Fibroblast of pulmonary artery (primary cell): ENCODE measurements around the gene POLD3.

Experiments used
- DNase-seq: peaks from one replicate; pipeline ENCODE4 v3.0.0-alpha.2; 2010; ENCODE audit warnings: low read depth
- H3K4me3 ChIP-seq: replicated peaks from 2 replicates; pipeline ENCODE4 v1.5.1; 2011; ENCODE audit warnings: low read depth, mild to moderate bottlenecking, control low read depth, low read length, moderate library complexity
- TF ChIP-seq, protein P1 (sequence below): IDR thresholded peaks from 2 replicates; pipeline ENCODE4 v1.5.1; 2011; ENCODE audit warnings: mild to moderate bottlenecking, control low read depth, low read length, inconsistent platforms; ENCODE audit errors: missing control alignments

Gene POLD3

DNA sequence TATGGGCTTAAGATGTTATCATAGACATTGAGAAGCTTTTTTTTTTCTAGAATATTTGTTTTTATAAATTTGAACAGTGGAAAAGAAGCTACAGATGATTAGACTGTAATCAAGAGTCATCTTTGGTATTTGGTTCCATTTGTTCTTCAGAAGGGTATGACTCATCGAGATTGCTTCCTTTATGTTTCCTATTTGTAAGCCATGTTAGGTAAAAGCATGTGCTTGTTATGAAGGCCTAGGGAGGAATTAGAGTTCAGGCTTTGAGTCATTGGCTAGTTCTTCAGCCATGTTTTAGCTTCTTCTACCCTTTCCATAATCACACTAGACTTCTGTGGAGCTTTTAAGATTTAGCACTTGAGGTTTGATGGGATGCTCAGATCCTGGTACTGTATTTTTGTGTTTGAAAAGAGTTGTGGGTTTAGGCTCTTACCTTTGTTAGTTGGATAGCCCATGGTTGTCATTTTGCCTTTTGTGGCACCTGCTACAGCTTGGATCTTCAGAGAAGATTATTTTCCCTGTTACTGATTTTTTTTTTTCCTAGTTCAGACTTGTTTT is 44.3 kb downstream of the POLD3 start:
- no peak overlapping the region for H3K4me3 ChIP-seq
- peak; percentile 87 for DNase-seq
- TF ChIP-seq, protein P1, sequence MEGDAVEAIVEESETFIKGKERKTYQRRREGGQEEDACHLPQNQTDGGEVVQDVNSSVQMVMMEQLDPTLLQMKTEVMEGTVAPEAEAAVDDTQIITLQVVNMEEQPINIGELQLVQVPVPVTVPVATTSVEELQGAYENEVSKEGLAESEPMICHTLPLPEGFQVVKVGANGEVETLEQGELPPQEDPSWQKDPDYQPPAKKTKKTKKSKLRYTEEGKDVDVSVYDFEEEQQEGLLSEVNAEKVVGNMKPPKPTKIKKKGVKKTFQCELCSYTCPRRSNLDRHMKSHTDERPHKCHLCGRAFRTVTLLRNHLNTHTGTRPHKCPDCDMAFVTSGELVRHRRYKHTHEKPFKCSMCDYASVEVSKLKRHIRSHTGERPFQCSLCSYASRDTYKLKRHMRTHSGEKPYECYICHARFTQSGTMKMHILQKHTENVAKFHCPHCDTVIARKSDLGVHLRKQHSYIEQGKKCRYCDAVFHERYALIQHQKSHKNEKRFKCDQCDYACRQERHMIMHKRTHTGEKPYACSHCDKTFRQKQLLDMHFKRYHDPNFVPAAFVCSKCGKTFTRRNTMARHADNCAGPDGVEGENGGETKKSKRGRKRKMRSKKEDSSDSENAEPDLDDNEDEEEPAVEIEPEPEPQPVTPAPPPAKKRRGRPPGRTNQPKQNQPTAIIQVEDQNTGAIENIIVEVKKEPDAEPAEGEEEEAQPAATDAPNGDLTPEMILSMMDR = no peak

DNA sequence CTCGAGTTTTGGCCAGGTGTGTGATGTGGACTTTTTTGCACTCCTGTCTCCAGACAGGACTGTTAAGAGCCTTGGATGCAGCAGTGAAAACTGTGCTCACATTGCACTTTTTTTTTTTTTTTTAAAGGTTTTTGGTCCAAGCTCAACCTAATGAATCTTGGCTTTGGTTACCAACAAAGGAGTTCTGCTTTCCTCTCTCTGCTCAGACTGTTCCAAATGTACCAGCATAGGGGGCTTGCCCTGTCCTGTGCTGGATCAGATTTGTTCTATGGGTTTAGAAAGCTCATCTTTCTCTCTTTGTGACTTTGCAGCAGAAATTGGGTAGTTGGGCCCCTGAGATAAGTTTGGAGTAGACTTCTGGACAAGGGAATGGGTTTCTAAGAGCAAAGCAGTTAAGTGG is 45.3 kb downstream of the POLD3 start:
- TF ChIP-seq, protein P1 = no peak
- DNase-seq = no peak
- H3K4me3 ChIP-seq = no peak overlapping the region

DNA sequence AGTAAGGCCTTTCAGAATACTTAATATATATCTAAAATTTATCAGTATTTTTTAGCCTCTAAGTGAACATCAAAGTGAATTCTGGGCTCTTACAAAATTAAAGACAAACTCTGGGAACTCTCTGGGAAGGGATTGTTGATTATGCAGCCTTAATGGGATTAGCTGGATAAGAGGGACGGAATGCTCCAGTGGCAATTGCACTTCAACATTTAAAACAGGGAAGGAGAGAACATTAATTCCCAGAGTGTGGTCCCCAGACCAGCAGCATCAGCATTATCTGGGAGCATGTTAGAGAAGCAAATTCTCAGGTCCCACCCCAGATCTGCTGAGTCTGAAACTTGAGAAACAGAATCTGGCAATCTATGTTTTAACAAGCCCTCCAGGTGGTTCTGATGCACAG is 46.5 kb downstream of the POLD3 start:
- TF ChIP-seq, protein P1 = no peak
- no peak overlapping the region for H3K4me3 ChIP-seq
- no peak for DNase-seq

DNA sequence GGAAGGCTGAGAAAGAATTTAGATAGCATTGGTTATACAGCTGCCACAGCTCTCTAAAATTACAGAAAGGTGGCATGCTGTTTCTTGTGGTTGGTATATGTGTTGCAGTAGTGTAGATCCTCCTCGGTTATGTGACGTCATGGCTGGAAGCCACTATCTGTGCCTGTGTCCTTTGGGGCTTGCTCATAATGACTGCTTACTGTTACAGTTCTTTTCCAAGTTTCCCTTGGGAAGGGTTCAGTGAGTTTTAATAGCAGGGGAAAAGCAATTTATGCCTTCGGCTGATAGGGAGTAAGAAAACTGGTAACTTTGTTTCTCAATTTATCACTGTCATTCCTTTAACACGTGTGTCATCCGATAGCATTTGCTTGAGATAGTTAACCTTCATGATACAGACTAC is 47.2 kb downstream of the POLD3 start:
- TF ChIP-seq, protein P1 = no peak
- DNase-seq = no peak
- no peak overlapping the region for H3K4me3 ChIP-seq

DNA sequence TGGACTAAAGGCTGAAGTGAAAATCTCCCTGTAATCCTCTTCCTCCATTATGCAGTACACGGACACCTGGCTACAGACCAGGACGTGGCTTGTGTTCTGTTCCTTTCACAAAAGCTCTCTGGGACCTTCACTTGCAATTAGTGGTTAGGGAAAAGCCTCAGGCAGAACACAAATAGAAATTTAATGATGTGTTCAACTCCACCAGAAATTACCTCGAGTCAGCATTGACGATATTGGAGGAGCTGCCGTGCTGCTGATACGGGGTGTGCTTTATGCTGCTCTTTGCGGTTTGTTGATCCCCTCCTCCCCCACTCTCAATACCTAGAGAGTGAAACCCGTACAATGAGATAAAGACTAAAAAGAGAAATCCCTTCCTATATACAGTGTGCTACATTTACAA is 48.9 kb downstream of the POLD3 start:
- DNase-seq = no peak
- TF ChIP-seq, protein P1 = no peak
- no peak overlapping the region for H3K4me3 ChIP-seq

DNA sequence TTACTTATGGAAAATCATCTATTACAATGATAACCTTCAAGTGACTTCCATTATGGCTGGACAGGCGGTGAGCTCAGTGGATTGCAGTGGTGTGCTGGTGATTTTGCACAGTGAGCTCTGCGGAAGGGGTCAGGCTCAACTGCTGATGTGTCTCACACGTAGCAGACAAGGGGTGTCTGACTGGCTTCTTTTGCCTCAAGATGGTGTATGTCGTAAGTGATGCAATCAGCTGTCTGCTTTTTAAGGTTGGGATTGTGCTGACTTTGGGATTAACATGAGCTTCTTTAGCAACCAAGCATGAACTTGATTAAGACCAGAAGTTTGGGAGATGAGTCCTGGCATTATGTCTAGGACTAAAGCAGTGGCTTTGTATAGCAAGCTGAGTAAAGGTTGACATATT is 49.5 kb downstream of the POLD3 start:
- H3K4me3 ChIP-seq = no peak overlapping the region
- peak; percentile 14 for DNase-seq
- TF ChIP-seq, protein P1 = no peak

DNA sequence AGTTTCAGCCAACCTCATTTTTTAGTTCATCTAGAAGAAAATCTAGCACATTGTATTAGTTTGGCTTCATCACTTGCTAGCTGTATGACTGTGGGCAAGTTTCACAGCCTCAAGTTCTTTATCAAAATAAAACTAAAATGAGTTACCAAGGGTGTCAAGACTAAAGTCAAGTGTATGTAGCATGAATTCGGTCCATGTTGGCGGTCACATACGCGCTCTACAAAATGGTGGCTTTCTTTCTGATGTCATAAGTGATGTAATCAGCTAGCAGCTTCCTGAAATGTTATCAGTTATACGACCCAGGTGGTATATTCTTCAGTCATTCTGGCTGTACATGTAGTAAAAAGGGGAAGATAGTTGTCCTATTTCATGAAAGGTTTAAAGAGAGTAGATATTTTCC is 50.5 kb downstream of the POLD3 start:
- TF ChIP-seq, protein P1 = no peak
- no peak overlapping the region for H3K4me3 ChIP-seq
- no peak for DNase-seq
